HAP-1 (cell line): ENCODE measurements around the gene CREG2.

ENCODE experiments used
- DNase-seq, 2 experiments: peaks; one replicate each; pipeline ENCODE4 v3.0.0-alpha.2; 2016 to 2020; ENCODE audit warnings: low spot score in 2 of 2
- H3K27me3 ChIP-seq: fragments of 250-450 bp; sonication (Bioruptor Pico); 2 replicates; pipeline ENCODE4 v1.5.1; 2020; ENCODE audit warnings: low read depth, mild to moderate bottlenecking, moderate library complexity
- H3K36me3 ChIP-seq: fragments of 250-450 bp; sonication (Bioruptor Pico); replicated peaks from 2 replicates; pipeline ENCODE4 v1.5.1; 2020; ENCODE audit warnings: mild to moderate bottlenecking
- H3K4me1 ChIP-seq: fragments of 250-450 bp; sonication (Bioruptor Pico); 2 replicates; pipeline ENCODE4 v1.5.1; 2020; ENCODE audit warnings: mild to moderate bottlenecking
- H3K4me3 ChIP-seq: fragments of 250-450 bp; sonication (Bioruptor Pico); 2 replicates; pipeline ENCODE4 v1.5.1; 2020; ENCODE audit warnings: mild to moderate bottlenecking, moderate library complexity
- H3K9me3 ChIP-seq: fragments of 250-450 bp; sonication (Bioruptor Pico); 2 replicates; pipeline ENCODE4 v1.5.1; 2020; ENCODE audit warnings: mild to moderate bottlenecking, moderate library complexity
- in situ Hi-C: fragments of 300-500 bp; cut with MboI; formaldehyde crosslinking; loops from 3 replicates; pipeline ENCODE4 v1.14.3; 2020; ENCODE audit warnings: low sequenced_read_pairs, inconsistent platforms, mixed read lengths

CREG2 gene

DNA sequence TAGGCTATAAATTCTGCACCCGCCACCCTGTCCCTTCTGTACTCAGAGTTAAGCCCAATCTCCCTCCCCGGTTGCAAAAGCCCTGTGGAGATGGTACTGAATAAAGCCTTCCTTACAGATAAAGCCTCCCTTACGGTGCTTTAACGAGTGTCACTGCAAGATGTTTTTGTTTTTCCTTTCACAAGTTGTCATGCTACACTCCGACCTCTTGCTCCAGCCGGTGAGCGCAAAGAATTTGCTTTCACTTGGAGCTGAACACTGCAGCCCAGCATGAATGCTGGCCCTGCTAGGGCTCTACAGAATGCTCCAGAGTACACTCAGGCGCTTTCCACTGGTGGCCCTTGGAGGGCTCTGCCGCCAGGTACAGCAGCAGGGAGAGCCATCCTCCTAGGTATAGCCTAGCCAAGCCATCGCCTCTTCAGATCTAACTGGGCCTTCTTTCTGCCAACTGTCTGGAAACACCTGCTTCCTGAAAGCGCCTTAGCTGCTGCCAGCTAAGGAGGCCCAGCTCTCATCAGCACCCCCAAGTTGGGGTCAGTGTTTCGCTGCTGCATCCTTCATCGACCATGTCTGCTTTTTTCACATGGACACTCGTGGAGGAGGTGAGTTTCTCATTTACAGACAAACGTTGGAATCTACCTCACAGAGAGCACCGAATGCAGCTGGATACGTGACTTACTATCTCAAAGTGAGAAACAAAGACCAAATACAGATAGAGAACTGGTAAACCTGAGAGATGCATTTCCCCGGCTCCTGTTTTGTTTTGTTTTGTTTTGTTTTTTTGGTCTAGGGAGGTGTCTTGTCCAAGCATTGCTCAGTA, 13.4 kb upstream of the CREG2 start:
- no peak overlapping the region for H3K4me3 ChIP-seq
- no peak for DNase-seq
- in situ Hi-C loops, result no loop called here

DNA sequence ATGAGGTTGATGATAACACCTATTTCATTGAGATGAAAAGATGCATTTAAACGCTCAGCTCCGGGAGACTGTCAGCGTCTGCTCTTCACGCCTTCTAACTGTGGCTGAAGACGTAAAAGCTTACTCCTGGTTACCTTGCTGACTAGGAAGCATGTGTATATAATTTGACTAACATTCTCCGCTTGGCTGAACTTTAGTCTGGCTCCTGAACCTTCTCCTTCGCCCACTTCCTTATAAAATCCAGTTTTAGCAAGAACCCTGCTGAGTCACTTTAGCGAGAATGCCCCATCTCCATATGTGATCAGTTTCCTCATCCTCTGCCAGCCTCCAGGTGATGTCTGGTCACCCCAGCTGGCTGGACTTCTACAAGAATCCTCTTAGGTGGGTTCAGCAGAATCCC, 12.7 kb upstream of the CREG2 start:
- no peak for DNase-seq
- Histone ChIP-seq H3K4me1 (no peaks in the 10 kb centered on the region), H3K27me3 (peaks cover 18% of the 10 kb centered on the region; the same call in 1 of the 2 replicates), H3K9me3 (no peaks in the 10 kb centered on the region), H3K36me3 (no peaks in the 10 kb centered on the region), H3K4me3 (no peak overlapping the region)
- in situ Hi-C loops, result no loop called here

More for the DNA sequence above, 13.4 kb upstream of the CREG2 start:
- Histone ChIP-seq H3K27me3 (peaks cover 18% of the 10 kb centered on the region; the same call in 1 of the 2 replicates), H3K9me3 (no peaks in the 10 kb centered on the region), H3K4me1 (no peaks in the 10 kb centered on the region), H3K36me3 (no peaks in the 10 kb centered on the region)

DNA sequence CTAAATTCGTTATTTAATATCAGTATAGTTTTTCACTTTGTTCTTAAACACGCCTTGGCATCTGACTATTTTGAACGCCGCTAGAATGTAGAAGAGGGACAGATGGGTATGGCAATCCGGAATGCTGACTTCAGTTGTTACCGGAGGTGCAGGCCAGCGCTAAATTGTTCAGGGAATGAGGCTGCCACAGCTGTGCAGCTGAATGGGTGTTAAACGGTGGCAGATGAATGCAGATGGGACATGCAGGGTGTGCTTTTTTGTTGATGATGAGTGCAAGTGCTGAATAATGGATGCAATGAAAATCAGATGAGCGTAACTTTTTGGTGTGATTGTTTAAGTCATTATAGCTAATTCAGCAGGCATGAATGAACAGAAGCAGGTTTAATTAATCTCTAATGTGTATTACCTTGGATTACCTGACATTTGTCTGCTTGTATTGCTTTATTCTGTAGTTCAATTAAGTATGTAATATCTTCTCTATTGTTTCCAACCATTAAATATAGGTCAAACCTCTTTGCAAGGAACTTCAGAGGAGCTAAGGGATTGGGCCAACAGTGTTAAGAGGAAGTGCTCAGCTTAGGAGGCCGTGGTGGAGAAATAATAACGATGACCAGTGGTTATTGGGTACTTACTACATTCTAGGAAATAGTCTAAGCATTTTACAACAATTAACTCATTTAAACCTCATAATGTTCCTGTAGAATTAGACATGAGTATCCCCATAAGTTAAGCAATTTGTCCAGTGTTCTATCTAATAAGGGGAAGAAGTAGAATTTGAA, 11.9 kb upstream of the CREG2 start:
- DNase-seq, result no peak
- H3K27me3 ChIP-seq, result peaks cover 18% of the 10 kb centered on the region; the same call in 1 of the 2 replicates
- in situ Hi-C loops, result no loop called here
- H3K4me3 ChIP-seq, result no peak overlapping the region
- H3K36me3 ChIP-seq, result no peaks in the 10 kb centered on the region
- H3K9me3 ChIP-seq, result no peaks in the 10 kb centered on the region
- no peaks in the 10 kb centered on the region for H3K4me1 ChIP-seq

DNA sequence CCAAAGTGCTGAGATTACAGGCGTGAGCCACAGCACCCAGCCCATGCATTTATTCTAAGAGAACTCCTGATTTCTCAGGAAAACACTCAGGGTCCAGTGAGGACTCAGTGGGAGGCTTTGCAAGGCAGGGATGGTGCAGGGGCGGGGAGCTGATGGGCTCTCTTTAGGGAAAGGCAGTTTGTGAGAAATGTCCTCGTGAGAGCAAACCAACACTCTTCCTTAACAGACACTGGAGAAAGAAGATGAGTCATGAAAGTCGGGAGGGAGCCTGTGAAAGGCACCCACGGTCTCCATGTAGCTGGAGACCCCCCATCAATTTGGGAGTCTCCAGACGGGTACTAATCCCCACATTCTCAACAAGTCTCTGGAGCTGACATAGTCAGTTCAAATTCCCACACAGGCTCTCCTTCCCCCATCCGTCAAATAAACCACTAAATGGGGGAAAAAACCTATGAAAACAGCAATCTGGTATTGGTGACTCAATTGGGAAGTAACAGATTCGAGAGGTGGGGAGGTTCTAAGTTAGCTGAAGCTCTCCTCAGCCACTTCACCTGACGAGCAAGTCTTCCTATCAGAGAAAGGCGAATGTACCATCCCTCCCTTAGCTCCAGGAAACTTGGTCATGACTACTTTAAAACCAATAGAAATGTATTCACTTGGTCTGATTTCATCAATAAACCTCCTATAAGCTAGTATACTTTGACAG, 11.0 kb upstream of the CREG2 start:
- H3K27me3 ChIP-seq, result peaks cover 18% of the 10 kb centered on the region; the same call in 1 of the 2 replicates
- no peaks in the 10 kb centered on the region for H3K9me3 ChIP-seq
- H3K4me3 ChIP-seq, result no peak overlapping the region
- in situ Hi-C loops, result no loop called here
- no peaks in the 10 kb centered on the region for H3K36me3 ChIP-seq
- H3K4me1 ChIP-seq, result no peaks in the 10 kb centered on the region
- no peak for DNase-seq

DNA sequence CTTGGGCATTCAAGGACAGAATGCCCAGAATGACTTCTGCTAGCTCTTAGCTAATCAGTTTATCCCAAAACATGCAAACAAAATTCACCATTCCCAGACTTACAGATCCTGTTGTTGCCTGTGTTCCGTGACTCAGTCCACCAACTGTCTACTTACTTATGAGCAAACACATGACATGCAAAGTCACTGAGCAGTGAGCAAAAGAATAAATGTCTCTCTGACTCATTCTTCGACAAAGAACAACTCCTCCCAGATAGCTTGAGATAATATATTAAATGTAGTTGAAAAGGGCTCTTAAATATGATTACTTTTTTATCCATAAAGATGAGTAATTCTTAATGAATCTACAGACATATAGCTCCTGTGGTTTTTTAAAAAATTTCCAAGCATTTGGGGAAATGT, 9.0 kb upstream of the CREG2 start:
- in situ Hi-C loops, result no loop called here
- no peaks in the 10 kb centered on the region for H3K9me3 ChIP-seq
- no peaks in the 10 kb centered on the region for H3K36me3 ChIP-seq
- H3K4me1 ChIP-seq, result no peaks in the 10 kb centered on the region
- H3K4me3 ChIP-seq, result no peak overlapping the region
- no peak for DNase-seq
- H3K27me3 ChIP-seq, result peaks cover 18% of the 10 kb centered on the region; the same call in 1 of the 2 replicates

DNA sequence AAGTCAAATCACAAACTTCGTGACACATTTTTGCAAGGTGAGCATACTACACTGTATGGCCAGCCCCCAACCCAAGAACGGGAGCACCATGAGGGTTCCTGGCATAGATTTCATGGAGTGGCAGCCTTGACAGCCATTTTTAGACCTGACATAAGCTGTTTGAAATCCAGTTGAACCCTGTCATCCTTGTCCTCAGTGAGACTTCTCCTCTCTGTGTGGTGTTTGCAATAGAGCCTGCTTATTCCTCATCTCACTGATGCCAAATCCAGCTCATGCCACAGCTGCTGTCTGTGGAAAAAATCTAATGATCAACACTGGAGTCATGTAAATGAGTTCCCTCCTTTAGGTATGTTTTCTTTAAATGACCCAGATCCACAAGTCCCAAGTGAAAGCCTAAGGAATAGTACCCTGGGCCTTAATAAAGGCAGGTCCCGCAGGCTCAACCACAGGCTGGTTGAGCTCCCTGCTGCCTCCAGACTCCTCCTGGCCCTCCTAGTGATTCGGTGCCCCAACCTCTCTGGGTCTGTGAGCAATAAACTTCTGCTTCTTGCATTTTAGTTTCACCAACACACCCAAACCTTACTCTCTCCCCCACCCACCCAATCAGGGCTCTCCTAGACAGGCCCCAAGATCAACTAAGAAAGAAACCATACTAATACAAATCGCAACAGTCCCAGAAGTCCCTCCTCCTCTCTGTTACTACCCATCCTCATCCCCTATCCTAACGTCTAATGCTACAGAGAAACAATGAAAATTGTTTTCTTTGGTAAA, 8.4 kb upstream of the CREG2 start:
- Histone ChIP-seq H3K4me1 (no peaks in the 10 kb centered on the region), H3K36me3 (no peaks in the 10 kb centered on the region), H3K9me3 (no peaks in the 10 kb centered on the region), H3K27me3 (peaks cover 18% of the 10 kb centered on the region; the same call in 1 of the 2 replicates), H3K4me3 (no peak overlapping the region)
- in situ Hi-C loops, result no loop called here
- DNase-seq, result no peak

DNA sequence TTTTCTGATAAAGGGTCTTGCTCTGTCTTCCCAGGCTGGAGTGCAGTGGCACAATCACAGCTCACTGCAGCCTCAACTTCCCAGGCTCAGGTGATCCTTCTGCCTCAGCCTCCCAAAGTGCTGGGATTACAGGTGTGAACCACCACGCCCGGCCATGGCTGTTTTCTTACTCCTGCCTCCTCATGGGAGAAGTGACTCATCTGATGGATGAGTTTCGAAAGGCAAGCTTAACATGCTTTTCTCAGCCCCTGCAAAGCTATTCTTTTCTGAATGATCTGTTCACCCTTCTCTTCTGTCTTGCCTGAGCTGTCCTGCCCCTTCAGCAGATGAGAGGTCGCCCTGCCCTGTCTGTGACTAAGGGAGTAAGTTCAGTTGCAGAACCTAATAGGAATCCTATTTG, 929 bp upstream of the CREG2 start:
- H3K27me3 ChIP-seq, result peaks cover 26% of the 10 kb centered on the region
- H3K4me1 ChIP-seq, result peaks cover 6% of the 10 kb centered on the region; the same call in 1 of the 2 replicates
- H3K9me3 ChIP-seq, result no peaks in the 10 kb centered on the region
- no peaks in the 10 kb centered on the region for H3K36me3 ChIP-seq
- no peak overlapping the region for H3K4me3 ChIP-seq
- in situ Hi-C loops, result no loop called here
- DNase-seq, result no peak

DNA sequence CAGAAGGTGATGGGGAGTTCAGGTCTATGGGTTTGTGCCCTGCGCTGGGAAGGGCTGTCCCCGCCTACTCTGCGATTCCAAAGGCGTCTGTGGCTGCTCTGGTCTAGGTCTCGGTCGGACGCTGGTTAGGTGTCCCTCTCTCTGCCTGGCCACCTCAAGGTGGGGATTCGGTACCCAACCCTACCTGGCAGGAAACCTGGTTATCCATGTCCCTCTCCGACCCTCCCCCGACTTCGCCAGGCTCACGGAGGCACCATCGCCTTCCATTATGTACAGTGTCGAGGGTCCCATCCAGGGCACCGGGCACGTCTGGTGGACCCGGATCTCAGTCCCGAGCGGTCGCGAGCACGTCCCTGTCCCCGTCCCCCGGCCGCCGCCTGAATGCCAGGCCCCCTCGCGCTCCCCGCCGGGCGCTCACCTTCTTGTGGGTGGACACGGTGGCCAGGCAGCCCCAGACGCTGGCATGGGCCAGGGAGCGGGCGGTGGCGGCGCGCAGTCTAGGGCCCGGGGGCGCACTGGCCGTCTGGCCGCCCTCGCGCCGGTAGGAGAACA, 628 bp downstream of the CREG2 start:
- peak overlapping the region; percentile 31 for H3K4me3 ChIP-seq
- H3K27me3 ChIP-seq, result peaks cover 26% of the 10 kb centered on the region

DNA sequence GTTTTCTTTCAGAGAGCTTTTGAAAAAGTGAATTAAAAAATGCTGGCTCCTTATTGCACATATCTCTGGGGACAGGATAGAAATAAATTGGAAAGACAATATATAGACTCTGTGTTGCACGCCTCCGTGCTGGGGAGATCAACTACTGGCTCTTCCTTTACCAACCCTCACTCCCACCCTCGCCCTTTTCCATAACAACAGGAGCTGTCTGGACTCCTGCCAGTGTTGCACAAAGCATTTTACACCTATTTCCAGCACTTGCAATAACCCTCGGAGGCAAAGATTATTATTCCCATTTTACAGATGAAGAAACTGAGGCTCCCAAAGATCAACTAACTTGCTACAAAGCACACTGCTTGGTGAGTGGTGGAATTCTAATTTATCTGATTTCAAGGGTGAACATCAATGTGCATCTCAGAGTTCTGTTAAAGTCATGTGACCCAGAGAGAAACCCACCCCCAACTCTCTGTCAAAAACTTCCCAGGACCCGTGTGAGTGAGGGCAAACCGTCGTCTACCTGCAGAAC, 4.2 kb downstream of the CREG2 start:
- H3K4me1 ChIP-seq, result peaks cover 6% of the 10 kb centered on the region; the same call in 1 of the 2 replicates
- peak in 1 of 2 experiments; percentile 16 for DNase-seq
- in situ Hi-C loops, result no loop called here
- no peak overlapping the region for H3K4me3 ChIP-seq
- H3K36me3 ChIP-seq, result no peaks in the 10 kb centered on the region
- H3K9me3 ChIP-seq, result no peaks in the 10 kb centered on the region
- H3K27me3 ChIP-seq, result peaks cover 17% of the 10 kb centered on the region

More for the DNA sequence above, 628 bp downstream of the CREG2 start:
- in situ Hi-C loops, result no loop called here
- H3K4me1 ChIP-seq, result peaks cover 6% of the 10 kb centered on the region; the same call in 1 of the 2 replicates
- H3K36me3 ChIP-seq, result no peaks in the 10 kb centered on the region
- peak in 1 of 2 experiments; percentile 37 for DNase-seq
- no peaks in the 10 kb centered on the region for H3K9me3 ChIP-seq

DNA sequence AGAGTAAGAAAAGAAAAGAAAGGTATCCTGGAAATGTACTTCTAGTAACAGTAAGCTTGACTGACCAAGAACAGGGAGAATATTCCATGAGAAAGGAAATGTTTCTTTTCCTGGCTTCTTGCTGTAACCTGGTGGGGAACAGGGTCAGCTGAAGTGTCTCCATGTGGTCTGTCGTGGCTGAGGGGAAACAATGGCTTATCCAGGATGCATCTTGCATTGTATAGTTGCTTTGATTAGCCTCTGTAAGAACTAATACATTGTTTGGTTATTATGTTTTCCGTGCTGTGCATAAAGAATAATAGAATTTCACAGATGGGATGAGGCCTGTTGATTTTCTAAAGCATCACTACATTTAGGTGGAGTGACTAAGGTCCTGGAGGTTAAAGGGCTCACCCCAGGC, 4.9 kb downstream of the CREG2 start:
- no peak for DNase-seq
- no peaks in the 10 kb centered on the region for H3K36me3 ChIP-seq
- H3K4me3 ChIP-seq, result no peak overlapping the region
- peaks cover 11% of the 10 kb centered on the region for H3K27me3 ChIP-seq
- H3K4me1 ChIP-seq, result peaks cover 6% of the 10 kb centered on the region; the same call in 1 of the 2 replicates
- in situ Hi-C loops, result no loop called here
- H3K9me3 ChIP-seq, result no peaks in the 10 kb centered on the region

DNA sequence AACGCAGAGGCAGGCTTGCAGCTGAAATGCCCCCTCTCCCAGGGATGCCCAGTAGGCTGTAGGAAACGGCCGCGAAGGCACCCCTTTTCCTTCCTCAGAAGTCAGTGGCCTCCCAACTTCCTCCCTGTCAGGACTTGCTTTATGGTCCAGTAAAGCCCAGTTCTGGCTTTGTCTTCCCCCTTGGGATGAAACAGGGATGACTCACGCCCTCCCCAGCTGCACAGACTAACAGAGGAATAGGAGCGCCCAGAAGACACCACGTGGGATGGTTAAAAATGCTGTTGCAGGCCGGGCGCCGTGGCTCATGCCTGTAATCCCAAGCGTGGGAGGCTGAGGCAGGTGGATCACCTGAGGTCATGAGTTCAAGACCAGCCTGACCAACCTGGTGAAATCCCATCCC, 6.9 kb downstream of the CREG2 start:
- Histone ChIP-seq H3K36me3 (no peaks in the 10 kb centered on the region), H3K4me3 (no peak overlapping the region), H3K27me3 (0 out of 2 replicates have a peak, but pooled peaks cover 2% of the 10 kb centered on the region), H3K9me3 (no peaks in the 10 kb centered on the region), H3K4me1 (peaks cover 2% of the 10 kb centered on the region; the same call in 1 of the 2 replicates)
- in situ Hi-C loops, result no loop called here
- DNase-seq, result no peak

DNA sequence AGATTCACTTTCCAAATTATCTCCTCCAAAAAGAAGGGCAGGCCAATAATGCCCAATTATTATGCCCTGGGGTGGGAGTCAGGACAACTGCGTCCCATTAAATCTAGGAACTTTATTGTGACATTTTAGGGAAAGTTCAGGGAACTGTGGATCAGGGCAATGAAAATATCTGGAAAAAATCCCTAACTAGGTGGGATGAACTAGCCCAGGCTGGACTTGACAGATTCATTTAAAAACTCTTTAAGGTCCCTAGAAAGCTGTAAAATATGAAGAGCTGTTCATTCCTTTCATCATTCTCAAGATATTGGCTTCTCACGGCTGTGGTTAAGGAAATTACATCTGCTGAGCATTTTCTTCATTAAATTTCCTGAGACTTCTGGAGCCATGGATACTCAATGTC, 8.2 kb downstream of the CREG2 start:
- 0 out of 2 replicates have a peak, but pooled peaks cover 2% of the 10 kb centered on the region for H3K27me3 ChIP-seq
- no peaks in the 10 kb centered on the region for H3K9me3 ChIP-seq
- in situ Hi-C loops, result no loop called here
- H3K36me3 ChIP-seq, result no peaks in the 10 kb centered on the region
- no peaks in the 10 kb centered on the region for H3K4me1 ChIP-seq
- DNase-seq, result no peak
- no peak overlapping the region for H3K4me3 ChIP-seq
